OCI-LY1 (cell line): ENCODE measurements around the gene ATIC.

ENCODE experiments used
- H2AFZ ChIP-seq: fragments of 200-600 bp; sonication (generic), shearing (Covaris generic); 2 replicates; pipeline ENCODE4 v1.6.0; 2014; ENCODE audit warnings: antibody characterized with exemption, mild to moderate bottlenecking, low read length
- H3F3A ChIP-seq: fragments of 200-600 bp; sonication (generic), shearing (Covaris generic); 2 replicates; pipeline ENCODE4 v1.6.0; 2014; ENCODE audit warnings: mild to moderate bottlenecking, antibody characterized with exemption, low read length, moderate library complexity; ENCODE audit not compliant: insufficient read depth
- H3K27ac ChIP-seq: fragments of 200-600 bp; sonication (generic); 2 replicates; pipeline ENCODE4 v1.5.1; 2014; ENCODE audit warnings: low read length, mixed run types, mild to moderate bottlenecking, low read depth; ENCODE audit not compliant: poor library complexity, severe bottlenecking
- H3K27me3 ChIP-seq: fragments of 200-600 bp; sonication (generic); 2 replicates; pipeline ENCODE4 v1.6.0; 2014; ENCODE audit warnings: antibody characterized with exemption, mild to moderate bottlenecking, low read length, moderate library complexity; ENCODE audit not compliant: insufficient read depth
- H3K36me3 ChIP-seq: fragments of 200-600 bp; sonication (generic); 2 replicates; pipeline ENCODE4 v1.6.1; 2014; ENCODE audit warnings: mild to moderate bottlenecking, antibody characterized with exemption, low read length, moderate library complexity, mixed read lengths; ENCODE audit not compliant: insufficient read depth
- H3K4me1 ChIP-seq: fragments of 200-600 bp; sonication (generic); 2 replicates; pipeline ENCODE4 v1.5.1; 2014; ENCODE audit warnings: mild to moderate bottlenecking, low read length, moderate library complexity; ENCODE audit not compliant: insufficient read depth, severe bottlenecking
- H3K4me2 ChIP-seq: fragments of 200-600 bp; sonication (generic), shearing (Covaris generic); 2 replicates; pipeline ENCODE4 v1.6.1; 2014; ENCODE audit warnings: low read length
- H3K4me3 ChIP-seq: fragments of 200-600 bp; sonication (generic); 2 replicates; pipeline ENCODE4 v1.5.1; 2014; ENCODE audit warnings: low read length, low read depth, mild to moderate bottlenecking, mixed read lengths; ENCODE audit not compliant: poor library complexity, severe bottlenecking
- H3K79me2 ChIP-seq: fragments of 200-600 bp; shearing (Covaris generic); 2 replicates; pipeline ENCODE4 v1.6.1; 2016; ENCODE audit warnings: mixed run types, low read length, mixed read lengths; ENCODE audit not compliant: insufficient read depth
- H3K9ac ChIP-seq: fragments of 200-600 bp; sonication (generic), shearing (Covaris generic); 2 replicates; pipeline ENCODE4 v1.6.1; 2014; ENCODE audit warnings: mild to moderate bottlenecking, low read length, mixed read lengths
- H3K9me2 ChIP-seq: fragments of 200-600 bp; sonication (generic), shearing (Covaris generic); 2 replicates; pipeline ENCODE4 v1.6.1; 2014; ENCODE audit warnings: low read depth, mild to moderate bottlenecking, low read length, mixed read lengths
- H3K9me3 ChIP-seq: fragments of 200-600 bp; shearing (Covaris generic); 2 replicates; pipeline ENCODE4 v1.6.1; 2014; ENCODE audit warnings: low read length, mixed read lengths
- H4K20me1 ChIP-seq: fragments of 200-600 bp; sonication (generic), shearing (Covaris generic); 2 replicates; pipeline ENCODE4 v1.6.0; 2016; ENCODE audit warnings: mild to moderate bottlenecking, low read length; ENCODE audit not compliant: insufficient read depth
- CTCF ChIP-seq: fragments of 200-600 bp; sonication (generic), shearing (Covaris generic); IDR thresholded peaks from 2 replicates; pipeline ENCODE4 v1.5.1; 2017; ENCODE audit warnings: mild to moderate bottlenecking, antibody characterized with exemption, low read length, moderate library complexity, mixed read lengths
- EZH2 ChIP-seq: fragments of 200-600 bp; sonication (generic), shearing (Covaris generic); IDR thresholded peaks from 2 replicates; pipeline ENCODE4 v1.8.0; 2017; ENCODE audit warnings: borderline replicate concordance, mixed run types, mild to moderate bottlenecking, antibody characterized with exemption, low read length, moderate library complexity, mixed read lengths

Gene ATIC

DNA sequence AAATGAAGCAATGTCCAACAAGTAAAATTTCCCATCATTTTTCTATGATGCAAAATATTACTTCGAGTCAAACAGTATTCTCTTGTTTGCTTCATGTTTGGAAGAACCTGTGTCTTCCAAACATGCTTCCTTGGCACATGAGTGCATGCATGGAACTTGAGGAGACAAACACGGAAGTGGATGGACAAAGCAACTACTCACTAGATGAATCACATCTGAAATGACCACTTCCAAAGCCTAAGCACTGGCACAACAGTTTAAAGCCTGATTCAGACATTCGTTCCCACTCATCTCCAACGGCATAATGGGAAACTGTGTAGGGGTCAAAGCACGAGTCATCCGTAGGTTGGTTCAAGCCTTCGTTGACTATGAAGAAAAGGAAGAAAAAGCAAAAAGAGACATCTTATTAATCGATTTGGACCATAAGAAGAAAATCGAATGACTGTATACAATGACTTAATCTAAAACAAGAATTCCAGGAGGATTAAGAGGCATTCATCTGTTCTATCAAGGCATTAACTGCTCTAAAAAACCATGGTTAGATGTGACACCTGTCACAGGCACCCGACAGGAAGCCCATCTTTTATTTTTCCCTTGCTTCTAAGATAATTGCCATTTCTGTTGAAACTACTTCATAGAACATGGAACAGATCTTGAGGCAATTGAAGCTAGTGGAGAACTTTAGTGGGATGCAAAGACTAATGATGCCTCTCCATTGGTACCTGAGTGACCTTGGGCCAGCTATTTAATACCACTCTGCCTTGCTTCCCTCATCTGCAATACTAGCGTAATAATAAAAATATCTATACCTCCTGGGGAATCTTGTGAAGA is 56.0 kb downstream of the ATIC start:
- no peaks in the 10 kb centered on the region for H3F3A ChIP-seq
- no peak overlapping the region for H3K9ac ChIP-seq
- no peaks in the 10 kb centered on the region for H3K79me2 ChIP-seq
- H4K20me1 ChIP-seq, result no peaks in the 10 kb centered on the region
- no peak overlapping the region for H2AFZ ChIP-seq
- H3K9me2 ChIP-seq, result no peaks in the 10 kb centered on the region
- no peak overlapping the region for H3K27ac ChIP-seq
- TF ChIP-seq EZH2 (no peak), CTCF (no peak)
- peaks cover 39% of the 10 kb centered on the region for H3K36me3 ChIP-seq
- H3K27me3 ChIP-seq, result no peaks in the 10 kb centered on the region
- no peaks in the 10 kb centered on the region for H3K4me1 ChIP-seq
- H3K9me3 ChIP-seq, result no peaks in the 10 kb centered on the region
- no peak overlapping the region for H3K4me2 ChIP-seq
- H3K4me3 ChIP-seq, result no peak overlapping the region

GRCh38 chr2:215368493-215368809 is 56.6 kb downstream of the ATIC start:
- H3F3A ChIP-seq, result no peaks in the 10 kb centered on the region
- H3K4me3 ChIP-seq, result no peak overlapping the region
- peaks cover 34% of the 10 kb centered on the region for H3K36me3 ChIP-seq

GRCh38 chr2:215369181-215369760 is 57.4 kb downstream of the ATIC start:
- no peaks in the 10 kb centered on the region for H3K9me2 ChIP-seq
- no peaks in the 10 kb centered on the region for H3F3A ChIP-seq
- H3K27ac ChIP-seq, result no peak overlapping the region
- H3K36me3 ChIP-seq, result peaks cover 32% of the 10 kb centered on the region
- H3K79me2 ChIP-seq, result no peaks in the 10 kb centered on the region
- H3K4me3 ChIP-seq, result no peak overlapping the region
- no peak for TF ChIP-seq EZH2
- no peak for TF ChIP-seq CTCF
- no peaks in the 10 kb centered on the region for H3K4me1 ChIP-seq
- no peaks in the 10 kb centered on the region for H4K20me1 ChIP-seq
- no peaks in the 10 kb centered on the region for H3K27me3 ChIP-seq
- H3K4me2 ChIP-seq, result no peak overlapping the region
- H2AFZ ChIP-seq, result no peak overlapping the region
- H3K9me3 ChIP-seq, result no peaks in the 10 kb centered on the region
- H3K9ac ChIP-seq, result no peak overlapping the region

More at GRCh38 chr2:215368493-215368809, 56.6 kb downstream of the ATIC start:
- H3K9me3 ChIP-seq, result no peaks in the 10 kb centered on the region
- no peaks in the 10 kb centered on the region for H4K20me1 ChIP-seq
- no peaks in the 10 kb centered on the region for H3K79me2 ChIP-seq
- TF ChIP-seq EZH2, result no peak
- no peak for TF ChIP-seq CTCF
- no peak overlapping the region for H3K4me2 ChIP-seq
- no peaks in the 10 kb centered on the region for H3K27me3 ChIP-seq
- H3K27ac ChIP-seq, result no peak overlapping the region
- no peaks in the 10 kb centered on the region for H3K9me2 ChIP-seq
- no peaks in the 10 kb centered on the region for H3K4me1 ChIP-seq
- H3K9ac ChIP-seq, result no peak overlapping the region
- H2AFZ ChIP-seq, result no peak overlapping the region
